22Rv1 (cell line): Measurements from ENCODE around the gene VPS26A.

Experiments used
- H3K27ac ChIP-seq: fragments of 450-650 bp; 2 replicates; pipeline ENCODE4 v1.5.1; 2017
- CTCF ChIP-seq: fragments of 450-650 bp; IDR thresholded peaks from 2 replicates; pipeline ENCODE4 v1.5.1; 2017; ENCODE audit warnings: mild to moderate bottlenecking
- ZFX ChIP-seq: fragments of 450-650 bp; IDR thresholded peaks from 2 replicates; pipeline ENCODE4 v1.6.1; 2017; ENCODE audit warnings: antibody characterized with exemption, borderline replicate concordance

The VPS26A gene

GRCh38 chr10:69123747-69124562 is at the start of gene VPS26A:
VPS26A (plus strand) TSS chr10:69124178; CDS start chr10:69124278, 100 bp downstream.
- TF ChIP-seq ZFX: no peak
- TF ChIP-seq CTCF: peak; percentile 35
- peak within 1 kb of the TSS; percentile 93 for H3K27ac ChIP-seq

GRCh38 chr10:69074532-69074931 is 49.4 kb upstream of the VPS26A start:
- TF ChIP-seq ZFX: no peak
- TF ChIP-seq CTCF: no peak
- no peak overlapping the region for H3K27ac ChIP-seq

DNA sequence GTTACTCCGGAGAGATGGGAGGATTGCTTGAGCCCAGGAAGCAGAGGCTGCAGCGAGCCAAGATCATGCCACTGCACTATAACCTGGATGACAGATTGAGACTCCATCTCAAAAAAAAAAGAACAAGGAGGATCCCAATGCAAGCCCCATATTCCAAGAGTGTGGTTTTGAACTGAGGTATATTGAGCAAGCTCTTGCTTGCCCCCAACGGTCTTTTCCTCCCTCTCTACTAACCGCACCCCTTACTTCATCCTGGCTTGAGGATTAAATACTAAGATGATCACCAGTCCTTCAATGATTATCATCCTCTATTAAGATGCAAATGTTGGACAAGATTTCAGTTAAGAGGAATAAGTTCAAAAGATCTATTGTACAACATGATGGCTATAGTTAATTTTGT is 48.5 kb upstream of the VPS26A start:
- H3K27ac ChIP-seq: no peak overlapping the region
- TF ChIP-seq CTCF (no peak), ZFX (no peak)

DNA sequence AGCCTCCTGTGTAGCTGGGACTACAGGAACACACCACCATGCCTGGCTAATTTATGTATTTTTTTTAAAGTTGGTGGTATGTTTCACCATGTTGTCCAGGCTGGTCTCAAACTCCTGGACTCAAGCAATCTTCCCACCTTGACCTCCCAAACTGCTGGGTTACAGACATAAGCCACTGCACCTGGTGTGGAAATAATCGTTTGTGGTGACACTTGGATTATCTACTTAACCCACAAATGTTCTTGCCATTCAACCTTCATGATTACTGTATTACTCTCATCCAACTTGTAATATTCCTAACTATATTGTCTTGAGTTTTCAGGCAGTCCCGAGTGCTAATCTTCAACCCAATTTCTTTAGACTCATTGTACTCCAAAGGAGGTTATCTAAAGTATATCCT is 45.7 kb upstream of the VPS26A start:
- TF ChIP-seq CTCF (no peak), ZFX (no peak)

GRCh38 chr10:69080226-69080625 is 43.8 kb upstream of the VPS26A start:
- TF ChIP-seq CTCF (no peak), ZFX (no peak)
- no peak overlapping the region for H3K27ac ChIP-seq

More for the DNA sequence above, 45.7 kb upstream of the VPS26A start:
- no peak overlapping the region for H3K27ac ChIP-seq

DNA sequence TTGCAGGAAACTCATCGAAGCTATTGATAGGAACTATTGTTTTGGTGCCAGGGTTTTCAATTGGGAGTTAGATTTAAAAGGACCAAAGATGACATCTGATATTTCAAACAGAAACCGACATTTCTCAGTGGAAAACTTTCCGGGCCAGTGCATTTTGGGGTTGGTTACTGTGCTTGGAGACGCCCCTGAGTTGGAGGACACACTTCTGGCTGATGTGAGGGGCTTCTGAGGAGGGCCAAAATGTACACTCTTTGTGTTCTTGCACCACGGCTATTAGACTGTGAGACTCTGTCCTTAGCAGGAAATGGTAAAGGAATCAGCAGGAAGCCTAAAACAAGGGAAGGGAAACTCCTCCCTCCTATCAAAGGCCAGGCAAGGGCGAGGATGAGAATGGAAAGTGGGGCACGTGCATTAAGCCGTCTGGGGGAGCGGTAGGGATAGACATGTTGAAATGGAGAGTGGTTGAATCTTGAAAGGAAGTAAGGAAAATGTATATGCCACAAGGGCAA is 37.9 kb upstream of the VPS26A start:
- TF ChIP-seq ZFX (no peak), CTCF (no peak)
- no peak overlapping the region for H3K27ac ChIP-seq

GRCh38 chr10:69087590-69088470 is 36.1 kb upstream of the VPS26A start, which contains the start of gene SRGN:
SRGN (plus strand) TSS chr10:69088103; CDS start chr10:69088158, 55 bp downstream.
- no peak within 1 kb of the TSS for H3K27ac ChIP-seq
- TF ChIP-seq ZFX (no peak), CTCF (no peak)
